Adrenal gland (tissue), 12 donors: ENCODE results near the gene ENGASE. TPM values are rescaled to one million over a fixed set of nuclear protein-coding genes. Genes with fewer than 3 reads are reported as not detected.
A peak's percentile ranks its signal among the peaks of the same experiment; 100 is the strongest.

Experiments
- DNase-seq, 7 donors: peaks; one replicate each; pipeline ENCODE4 v3.0.0-alpha.2; 2019 to 2020
- H3K27ac ChIP-seq, 5 donors: fragments of 200-600 bp; sonication (generic) in 4 of 5; 1 replicate in 3 of 5; 2 replicates in 2 of 5; pipeline versions ENCODE4 v1.5.1 to v1.8.0; 2016 to 2020; ENCODE audit warnings: mild to moderate bottlenecking in 1 of 5
- H3K27me3 ChIP-seq: fragments of 200-600 bp; 2 replicates; pipeline ENCODE4 v1.8.0; 2021
- H3K36me3 ChIP-seq, 2 donors: fragments of 200-600 bp; replicated peaks in 1 of 2; 1 replicate in 1 of 2; 2 replicates in 1 of 2; pipeline versions ENCODE4 v1.5.1 to v1.8.0; 2018 to 2022
- H3K4me1 ChIP-seq, 2 donors: fragments of 200-600 bp; replicated peaks in 1 of 2; 1 replicate in 1 of 2; 2 replicates in 1 of 2; pipeline versions ENCODE4 v1.5.1 to v1.8.0; 2018 to 2021
- H3K4me3 ChIP-seq, 4 donors: fragments of 200-600 bp; sonication (generic) in 3 of 4; one replicate each; pipeline ENCODE4 v1.5.1; 2016 to 2018
- H3K9me3 ChIP-seq, 3 donors: fragments of 200-600 bp; sonication (generic) in 1 of 3; replicated peaks in 1 of 3; 1 replicate in 2 of 3; 2 replicates in 1 of 3; pipeline versions ENCODE4 v1.5.1 to v1.8.0; 2016 to 2021
- POLR2A ChIP-seq, 2 donors: fragments of 450-650 bp; IDR thresholded peaks; one replicate each; pipeline ENCODE4 v1.6.1; 2017; ENCODE audit warnings: antibody characterized with exemption in 2 of 2, mild to moderate bottlenecking in 2 of 2, moderate library complexity in 1 of 2
- WGBS, 4 donors: extraction: QIAGEN DNeasy Blood & Tissue Kit in 2 of 4; methylation state at CpG; one replicate each; pipeline versions ENCODE4 v1.1.5 to v1.1.7; 2013 to 2017; 5-methylcytosine and 5-hydroxymethylcytosine counted together
- intact Hi-C, 2 donors: fragments of 100-400 bp; cut with DNase I; formaldehyde crosslinking; loops; one replicate each; pipeline versions ENCODE4 v1.14.1 to v1.15.0; 2022 to 2023
- polyA plus RNA-seq, 3 donors: library from polyadenylated mRNA; stranded (reverse); fragments of 200-250 nt in 2 of 3; fragments of 350-450 nt in 1 of 3; fragmentation: Illumina TruSeq in 1 of 3; extraction: RNeasy Lipid Tissue Mini Kit (QIAGEN cat#74804) in 1 of 3; gene quantifications; one replicate each; pipeline ENCODE4 v1.2.3, GENCODE V29; 2013 to 2014
- total RNA-seq, 9 donors: library from RNA; depleted of rRNA in 4 of 9; stranded (reverse); fragments of >200 nt in 4 of 9; fragments of 120-200 nt in 1 of 9; fragmentation: NEBNext Ultra II Directional in 1 of 9; extraction: Animal tissue kit (Norgen Biotek cat#: 25700) in 1 of 9; gene quantifications; one replicate each; pipeline versions ENCODE4 v1.1.0 to v1.2.4, GENCODE V29; 2013 to 2023
- TF ChIP-seq, protein P1 (sequence below), 6 experiments: fragments of 450-650 bp in 4 of 6; fragments of 200-600 bp in 2 of 6; sonication (generic) in 1 of 6; IDR thresholded peaks; 1 replicate in 5 of 6; 2 replicates in 1 of 6; pipeline versions ENCODE4 v1.5.1 to v1.8.0; 2016 to 2021; ENCODE audit warnings: antibody characterized with exemption in 6 of 6, mild to moderate bottlenecking in 2 of 6, moderate library complexity in 1 of 6
- donor health status: healthy with polysubstance abuse.
- donor health status: Bipolar disorder and iron deficiency.
- donor health status: DM: yes; HTN: yes; CAD: no.
- donor health status: DM: no; HTN: no; CAD: no.
- donor health status: DM: no; HTN: no; CAD: no.
- donor health status: DM: yes; HTN: yes; CAD: no.

ENGASE gene
- total and polyA plus RNA-seq, 12 donors = 4.4 to 155 (median 31.1) TPM

DNA sequence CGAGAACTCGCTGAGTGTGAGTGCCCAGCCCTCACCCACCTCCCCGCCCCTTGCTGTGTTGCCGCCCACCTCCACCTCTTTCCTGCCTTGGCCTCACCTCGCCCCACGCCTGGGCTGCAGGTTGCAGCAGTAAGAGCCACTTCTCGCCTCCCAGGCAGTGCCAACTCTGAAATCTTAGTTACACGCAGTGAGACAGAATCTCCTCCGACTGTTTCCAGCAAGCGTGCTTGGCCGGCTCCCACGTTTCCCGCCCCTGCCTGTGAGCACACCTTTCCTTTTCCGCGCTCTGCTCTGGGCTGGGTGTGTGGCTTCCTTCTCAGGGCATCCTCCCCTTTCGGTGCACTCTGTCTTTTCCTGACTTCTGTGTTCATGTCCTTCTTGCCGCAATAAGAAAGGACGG lies 5.7 kb downstream of the ENGASE start:
- Histone ChIP-seq H3K9me3 (no peaks in the 10 kb centered on the region), H3K4me3 (no peak overlapping the region), H3K27ac (no peak overlapping the region), H3K36me3 (peaks cover 0 to 53% of the 10 kb centered on the region in 2 donors), H3K4me1 (peaks cover 5 to 13% of the 10 kb centered on the region in 2 donors), H3K27me3 (no peaks in the 10 kb centered on the region)
- WGBS, 4 donors = 93 to 95% (median 94%) methylated on average over 16 to 18 of the region's 18 CpGs
- intact Hi-C loops = loop anchor here (2.0 to 5.0 kb wide), 2 partner anchors 33 to 34 kb away; no protein-coding TSS in a partner anchor
- TF ChIP-seq, protein P1, sequence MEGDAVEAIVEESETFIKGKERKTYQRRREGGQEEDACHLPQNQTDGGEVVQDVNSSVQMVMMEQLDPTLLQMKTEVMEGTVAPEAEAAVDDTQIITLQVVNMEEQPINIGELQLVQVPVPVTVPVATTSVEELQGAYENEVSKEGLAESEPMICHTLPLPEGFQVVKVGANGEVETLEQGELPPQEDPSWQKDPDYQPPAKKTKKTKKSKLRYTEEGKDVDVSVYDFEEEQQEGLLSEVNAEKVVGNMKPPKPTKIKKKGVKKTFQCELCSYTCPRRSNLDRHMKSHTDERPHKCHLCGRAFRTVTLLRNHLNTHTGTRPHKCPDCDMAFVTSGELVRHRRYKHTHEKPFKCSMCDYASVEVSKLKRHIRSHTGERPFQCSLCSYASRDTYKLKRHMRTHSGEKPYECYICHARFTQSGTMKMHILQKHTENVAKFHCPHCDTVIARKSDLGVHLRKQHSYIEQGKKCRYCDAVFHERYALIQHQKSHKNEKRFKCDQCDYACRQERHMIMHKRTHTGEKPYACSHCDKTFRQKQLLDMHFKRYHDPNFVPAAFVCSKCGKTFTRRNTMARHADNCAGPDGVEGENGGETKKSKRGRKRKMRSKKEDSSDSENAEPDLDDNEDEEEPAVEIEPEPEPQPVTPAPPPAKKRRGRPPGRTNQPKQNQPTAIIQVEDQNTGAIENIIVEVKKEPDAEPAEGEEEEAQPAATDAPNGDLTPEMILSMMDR (IDR thresholded peaks at IDR 0.05) = no peak
- no peak for TF ChIP-seq POLR2A (IDR thresholded peaks at IDR 0.05)
- DNase-seq = no peak

DNA sequence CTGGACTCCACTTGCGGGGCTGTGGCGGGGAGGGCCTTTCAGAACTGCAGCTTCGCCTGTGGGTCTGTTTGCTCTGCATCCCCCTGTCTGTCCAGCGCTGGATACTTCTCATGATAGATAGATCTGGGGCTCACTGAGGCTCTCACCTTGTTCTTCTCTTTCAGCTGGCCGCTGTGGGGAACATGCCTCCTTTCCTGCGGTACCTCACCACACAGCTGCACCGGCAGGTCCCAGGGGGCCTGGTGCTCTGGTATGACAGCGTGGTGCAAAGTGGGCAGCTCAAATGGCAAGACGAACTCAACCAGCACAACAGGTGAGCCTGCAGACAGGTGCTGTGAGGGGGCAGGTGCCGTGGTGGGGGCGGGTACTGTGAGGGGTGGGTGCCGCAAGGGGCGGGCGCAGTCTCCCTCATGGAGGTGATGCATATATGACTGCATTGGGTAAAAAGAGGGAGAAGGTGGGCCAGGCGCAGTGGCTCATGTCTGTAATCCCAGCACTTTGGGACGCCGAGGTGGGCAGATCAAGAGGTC lies 6.2 kb downstream of the ENGASE start:
- H3K9me3 ChIP-seq = no peaks in the 10 kb centered on the region
- H3K27ac ChIP-seq = no peak overlapping the region
- H3K4me1 ChIP-seq = peaks cover under 1 to 8% of the 10 kb centered on the region in 2 donors
- H3K27me3 ChIP-seq = no peaks in the 10 kb centered on the region
- TF ChIP-seq, protein P1 (IDR thresholded peaks at IDR 0.05) = no peak
- TF ChIP-seq POLR2A (IDR thresholded peaks at IDR 0.05) = no peak
- DNase-seq = no peak
- 96 to 99% (median 98%) methylated on average over 7 to 17 of the region's 17 CpGs for WGBS, 4 donors
- intact Hi-C loops = loop anchor here (2.0 to 5.0 kb wide), 2 partner anchors 34 kb away; no protein-coding TSS in a partner anchor
- peaks cover 0 to 58% of the 10 kb centered on the region in 2 donors for H3K36me3 ChIP-seq
- no peak overlapping the region for H3K4me3 ChIP-seq

DNA sequence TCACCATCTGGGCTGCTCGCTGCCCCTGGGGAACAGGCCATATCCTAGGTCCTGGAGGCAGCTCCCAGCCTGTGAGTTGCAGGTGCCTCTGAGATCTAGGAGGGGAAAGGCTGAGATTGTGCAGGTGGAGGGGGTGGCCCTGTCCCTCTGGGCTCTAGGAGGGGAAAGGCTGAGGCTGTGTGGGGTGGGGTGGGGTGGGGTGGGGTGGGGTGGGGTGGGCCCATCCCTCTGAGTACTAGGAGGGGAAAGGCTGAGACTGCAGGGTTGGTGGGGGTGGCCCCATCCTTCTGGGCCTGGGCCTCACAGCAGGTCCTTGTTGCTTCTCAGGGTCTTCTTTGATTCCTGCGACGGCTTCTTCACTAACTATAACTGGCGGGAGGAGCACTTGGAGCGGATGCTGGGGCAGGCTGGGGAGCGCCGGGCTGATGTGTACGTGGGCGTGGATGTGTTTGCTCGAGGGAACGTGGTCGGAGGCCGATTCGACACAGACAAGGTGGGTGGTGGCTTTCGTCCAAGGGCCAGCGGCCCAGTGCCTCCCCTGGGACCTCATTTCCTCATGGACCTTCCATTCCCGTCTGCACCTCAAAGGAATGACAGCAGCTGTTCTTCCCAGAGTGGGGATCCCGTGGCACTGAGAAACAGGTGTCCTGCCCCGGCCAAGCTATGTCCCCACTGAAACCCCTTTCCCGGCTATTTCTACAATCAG lies 7.1 kb downstream of the ENGASE start:
- intact Hi-C loops = loop anchor here (2.0 to 5.0 kb wide), 2 partner anchors 34 to 35 kb away; no protein-coding TSS in a partner anchor
- TF ChIP-seq, protein P1 (IDR thresholded peaks at IDR 0.05) = no peak
- no peak for TF ChIP-seq POLR2A (IDR thresholded peaks at IDR 0.05)
- H3K36me3 ChIP-seq = peaks cover 0 to 65% of the 10 kb centered on the region in 2 donors

DNA sequence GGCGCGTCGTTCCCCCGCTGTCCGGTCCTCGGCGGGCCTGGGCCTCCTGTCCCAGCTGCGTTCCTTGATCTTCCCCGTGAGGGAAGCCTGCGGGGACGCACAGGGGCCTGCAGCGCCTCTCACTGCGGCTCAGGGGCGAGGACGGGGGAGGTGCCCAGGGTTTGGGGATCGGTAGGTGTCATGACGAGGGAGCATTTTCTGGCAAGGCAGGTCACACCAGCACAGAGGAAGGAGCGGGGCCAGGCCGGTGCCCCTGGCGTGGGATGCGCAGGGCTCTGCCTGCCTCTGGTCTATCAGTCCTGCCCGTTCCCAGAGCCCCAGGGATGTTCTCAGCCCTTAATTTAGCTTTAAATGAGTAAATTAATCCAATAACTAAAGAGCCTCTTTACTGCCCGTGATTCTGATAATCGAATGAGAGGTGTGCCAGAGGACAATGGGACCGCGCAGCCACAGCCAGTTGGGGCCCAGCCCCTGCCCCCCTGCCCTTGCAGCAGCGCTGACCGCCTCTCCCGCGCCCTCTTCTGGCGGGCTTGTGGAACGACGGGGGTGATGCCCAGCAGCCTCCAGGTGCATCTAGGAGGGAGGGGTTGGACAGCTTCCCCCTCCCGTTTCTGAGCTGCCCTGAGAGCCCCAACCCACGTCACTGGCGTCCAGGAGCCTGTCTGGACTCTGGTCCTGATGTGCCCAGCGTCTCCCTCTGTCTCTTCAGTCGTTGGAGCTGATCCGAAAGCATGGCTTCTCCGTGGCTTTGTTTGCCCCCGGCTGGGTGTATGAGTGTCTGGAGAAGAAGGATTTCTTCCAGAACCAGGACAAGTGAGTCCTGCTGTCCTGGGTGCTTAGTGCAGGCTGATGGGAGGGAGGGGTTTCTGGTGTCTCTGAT lies 7.9 kb downstream of the ENGASE start:
- Histone ChIP-seq H3K4me3 (no peak overlapping the region), H3K4me1 (no peaks in the 10 kb centered on the region), H3K27me3 (no peaks in the 10 kb centered on the region), H3K9me3 (no peaks in the 10 kb centered on the region), H3K27ac (peak overlapping the region in 1 of 5 donors; percentile 23), H3K36me3 (peaks cover 0 to 71% of the 10 kb centered on the region in 2 donors)
- 62 to 83% (median 65%) methylated on average over 30 to 41 of the region's 41 CpGs for WGBS, 4 donors
- intact Hi-C loops = loop anchor here in 1 of 2 donors (5.0 kb wide), 1 partner anchor 35 kb away; no protein-coding TSS in a partner anchor
- no peak for TF ChIP-seq POLR2A (IDR thresholded peaks at IDR 0.05)
- TF ChIP-seq, protein P1 (IDR thresholded peaks at IDR 0.05) = peak; percentile 67 to 82 (median 76)
- peak in 6 of 7 donors; percentile 48 to 88 (median 56) for DNase-seq

More for the DNA sequence above, 7.1 kb downstream of the ENGASE start:
- Histone ChIP-seq H3K9me3 (no peaks in the 10 kb centered on the region), H3K27me3 (no peaks in the 10 kb centered on the region), H3K27ac (peak overlapping the region in 1 of 5 donors; percentile 12), H3K4me1 (no peaks in the 10 kb centered on the region), H3K4me3 (no peak overlapping the region)
- peak in 1 of 7 donors; percentile 65 for DNase-seq
- 77 to 85% (median 81%) methylated on average over 6 to 20 of the region's 20 CpGs for WGBS, 4 donors
